ENCODE measurements around the gene IGFL4.

The IGFL4 gene

GRCh38 chr19:46035546-46035945, 5.3 kb downstream of the IGFL4 start:
- no peak for TF ChIP-seq MAX (IDR thresholded peaks at IDR 0.05)
- TF ChIP-seq YY1 (IDR thresholded peaks at IDR 0.05; ENCODE audit: low read depth) = no peak
- no peak for TF ChIP-seq TAF1 (IDR thresholded peaks at IDR 0.05; ENCODE audit: low read depth)
- TF ChIP-seq TCF12 (IDR thresholded peaks at IDR 0.05; ENCODE audit: low read depth) = no peak
- TF ChIP-seq CEBPB (IDR thresholded peaks at IDR 0.05) = no peak
- no peak for TF ChIP-seq NFIC (IDR thresholded peaks at IDR 0.05)
- TF ChIP-seq REST (IDR thresholded peaks at IDR 0.05; ENCODE audit: low read depth) = no peak
- TF ChIP-seq TEAD4 (IDR thresholded peaks at IDR 0.05) = no peak
- no peak for TF ChIP-seq FOXM1 (IDR thresholded peaks at IDR 0.05; ENCODE audit: borderline replicate concordance, low read depth)

- TF ChIP-seq TCF12 (IDR thresholded peaks at IDR 0.05; ENCODE audit: low read depth) = no peak
- no peak for TF ChIP-seq RAD21 (IDR thresholded peaks at IDR 0.05; ENCODE audit: low read depth)
- TF ChIP-seq REST (IDR thresholded peaks at IDR 0.05; ENCODE audit: low read depth) = no peak
- no peak for TF ChIP-seq MAX (IDR thresholded peaks at IDR 0.05)
- no peak for TF ChIP-seq TAF1 (IDR thresholded peaks at IDR 0.05; ENCODE audit: low read depth)
- no peak for TF ChIP-seq EP300 (IDR thresholded peaks at IDR 0.05; ENCODE audit: borderline replicate concordance)
- no peak for TF ChIP-seq CEBPB (IDR thresholded peaks at IDR 0.05)
- TF ChIP-seq USF1 (IDR thresholded peaks at IDR 0.05) = no peak
- no peak for TF ChIP-seq YY1 (IDR thresholded peaks at IDR 0.05; ENCODE audit: low read depth)
- TF ChIP-seq TEAD4 (IDR thresholded peaks at IDR 0.05) = no peak
- no peak for TF ChIP-seq ZBTB7A (IDR thresholded peaks at IDR 0.05; ENCODE audit: low read depth)
Measured at GRCh38 chr19:46033401-46033800, 7.4 kb downstream of the IGFL4 start.

GRCh38 chr19:46032597-46033025, 8.2 kb downstream of the IGFL4 start:
- TF ChIP-seq TEAD4 (IDR thresholded peaks at IDR 0.05) = no peak
- no peak for TF ChIP-seq FOXM1 (IDR thresholded peaks at IDR 0.05; ENCODE audit: borderline replicate concordance, low read depth)
- TF ChIP-seq TAF1 (IDR thresholded peaks at IDR 0.05; ENCODE audit: low read depth) = no peak
- TF ChIP-seq EGR1 (IDR thresholded peaks at IDR 0.05) = no peak
- no peak for TF ChIP-seq REST (IDR thresholded peaks at IDR 0.05; ENCODE audit: low read depth)
- TF ChIP-seq TCF12 (IDR thresholded peaks at IDR 0.05; ENCODE audit: low read depth) = no peak
- TF ChIP-seq MAX (IDR thresholded peaks at IDR 0.05) = no peak
- no peak for TF ChIP-seq NFIC (IDR thresholded peaks at IDR 0.05)
- TF ChIP-seq ZBTB7A (IDR thresholded peaks at IDR 0.05; ENCODE audit: low read depth) = no peak

- TF ChIP-seq RAD21 (IDR thresholded peaks at IDR 0.05; ENCODE audit: low read depth) (no peak), FOXM1 (IDR thresholded peaks at IDR 0.05; ENCODE audit: borderline replicate concordance, low read depth) (no peak), USF1 (IDR thresholded peaks at IDR 0.05) (no peak), TCF12 (IDR thresholded peaks at IDR 0.05; ENCODE audit: low read depth) (no peak), REST (IDR thresholded peaks at IDR 0.05; ENCODE audit: low read depth) (no peak), ZBTB7A (IDR thresholded peaks at IDR 0.05; ENCODE audit: low read depth) (no peak), EP300 (IDR thresholded peaks at IDR 0.05; ENCODE audit: borderline replicate concordance) (no peak), EGR1 (IDR thresholded peaks at IDR 0.05) (no peak), CEBPB (IDR thresholded peaks at IDR 0.05) (no peak), TEAD4 (IDR thresholded peaks at IDR 0.05) (no peak), MAX (IDR thresholded peaks at IDR 0.05) (no peak), YY1 (IDR thresholded peaks at IDR 0.05; ENCODE audit: low read depth) (no peak), TAF1 (IDR thresholded peaks at IDR 0.05; ENCODE audit: low read depth) (no peak), CREB1 (IDR thresholded peaks at IDR 0.05; ENCODE audit: low read depth) (no peak), NFIC (IDR thresholded peaks at IDR 0.05) (no peak)
Measured at GRCh38 chr19:46031781-46032596, 8.8 kb downstream of the IGFL4 start.

Measured in Ishikawa (cell line).